Measurements from ENCODE around the gene ASTE1.

The ASTE1 gene

DNA sequence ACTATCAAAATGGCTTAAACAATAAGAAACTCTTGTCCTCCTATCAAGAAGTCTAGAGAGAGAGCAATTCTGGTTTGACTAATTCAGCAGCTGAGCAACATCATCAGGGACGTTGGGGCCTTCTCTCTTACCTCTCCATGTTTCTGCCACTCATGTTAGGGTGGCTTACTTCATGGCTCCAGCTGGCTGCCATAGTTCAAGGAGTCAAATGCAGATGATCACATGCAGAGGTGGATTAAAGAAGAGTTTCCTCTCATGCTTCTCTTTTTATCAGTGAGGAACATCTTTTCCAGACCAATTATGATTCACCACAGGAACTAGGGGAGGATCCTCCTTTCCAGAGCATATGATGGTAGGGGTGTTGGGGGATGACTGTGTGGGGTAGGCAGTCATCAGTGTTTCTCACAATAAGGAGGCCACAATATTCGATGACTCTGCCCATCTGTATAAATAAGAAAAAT, 45.5 kb upstream of the ASTE1 start:
- Histone ChIP-seq H3K27me3 (ENCODE audit: insufficient read depth, poor library complexity, severe bottlenecking) (no peaks in the 10 kb centered on the region), H3K27ac (replicated peaks) (no peak overlapping the region), H3K4me3 (replicated peaks; ENCODE audit: insufficient read depth, low read length) (no peak overlapping the region)
- DNase-seq (ENCODE audit: low read depth in 1 of 2, low spot score in 1 of 2): peak in 1 of 2 experiments; percentile 6
- TF ChIP-seq SPI1 (IDR thresholded peaks at IDR 0.05; ENCODE audit: borderline replicate concordance, low read depth) (no peak), POLR2AphosphoS5 (IDR thresholded peaks at IDR 0.05; ENCODE audit: low read depth) (peak; percentile 22; the same call in 1 of the 2 replicates)

DNA sequence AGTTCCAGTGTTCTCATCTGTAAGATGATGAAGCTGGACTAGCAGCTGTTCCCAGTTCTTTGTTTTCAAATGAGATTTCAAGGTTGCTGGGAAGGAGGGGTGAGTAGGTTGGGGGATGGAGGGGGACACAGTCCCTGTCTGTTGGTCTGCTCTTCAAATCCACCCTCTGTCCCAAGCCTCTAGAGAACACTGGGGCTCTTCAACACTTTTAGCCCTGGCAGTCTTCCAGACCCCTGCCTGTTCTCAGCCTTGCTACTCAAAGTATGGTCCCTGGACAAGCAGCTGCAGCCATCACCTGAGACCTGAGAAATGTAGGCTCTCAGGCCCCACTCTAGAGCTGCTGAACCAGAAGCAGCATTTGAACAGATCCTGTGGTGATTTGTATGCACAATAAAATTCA, 41.4 kb upstream of the ASTE1 start:
- TF ChIP-seq, protein P1, sequence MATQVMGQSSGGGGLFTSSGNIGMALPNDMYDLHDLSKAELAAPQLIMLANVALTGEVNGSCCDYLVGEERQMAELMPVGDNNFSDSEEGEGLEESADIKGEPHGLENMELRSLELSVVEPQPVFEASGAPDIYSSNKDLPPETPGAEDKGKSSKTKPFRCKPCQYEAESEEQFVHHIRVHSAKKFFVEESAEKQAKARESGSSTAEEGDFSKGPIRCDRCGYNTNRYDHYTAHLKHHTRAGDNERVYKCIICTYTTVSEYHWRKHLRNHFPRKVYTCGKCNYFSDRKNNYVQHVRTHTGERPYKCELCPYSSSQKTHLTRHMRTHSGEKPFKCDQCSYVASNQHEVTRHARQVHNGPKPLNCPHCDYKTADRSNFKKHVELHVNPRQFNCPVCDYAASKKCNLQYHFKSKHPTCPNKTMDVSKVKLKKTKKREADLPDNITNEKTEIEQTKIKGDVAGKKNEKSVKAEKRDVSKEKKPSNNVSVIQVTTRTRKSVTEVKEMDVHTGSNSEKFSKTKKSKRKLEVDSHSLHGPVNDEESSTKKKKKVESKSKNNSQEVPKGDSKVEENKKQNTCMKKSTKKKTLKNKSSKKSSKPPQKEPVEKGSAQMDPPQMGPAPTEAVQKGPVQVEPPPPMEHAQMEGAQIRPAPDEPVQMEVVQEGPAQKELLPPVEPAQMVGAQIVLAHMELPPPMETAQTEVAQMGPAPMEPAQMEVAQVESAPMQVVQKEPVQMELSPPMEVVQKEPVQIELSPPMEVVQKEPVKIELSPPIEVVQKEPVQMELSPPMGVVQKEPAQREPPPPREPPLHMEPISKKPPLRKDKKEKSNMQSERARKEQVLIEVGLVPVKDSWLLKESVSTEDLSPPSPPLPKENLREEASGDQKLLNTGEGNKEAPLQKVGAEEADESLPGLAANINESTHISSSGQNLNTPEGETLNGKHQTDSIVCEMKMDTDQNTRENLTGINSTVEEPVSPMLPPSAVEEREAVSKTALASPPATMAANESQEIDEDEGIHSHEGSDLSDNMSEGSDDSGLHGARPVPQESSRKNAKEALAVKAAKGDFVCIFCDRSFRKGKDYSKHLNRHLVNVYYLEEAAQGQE (IDR thresholded peaks at IDR 0.05; ENCODE audit: insufficient replicate concordance, low read depth): no peak
- TF ChIP-seq SPI1 (IDR thresholded peaks at IDR 0.05; ENCODE audit: borderline replicate concordance, low read depth) (no peak), GABPA (IDR thresholded peaks at IDR 0.05; ENCODE audit: low read depth) (no peak), POLR2AphosphoS5 (IDR thresholded peaks at IDR 0.05; ENCODE audit: low read depth) (no peak)
- TF ChIP-seq, protein P2, sequence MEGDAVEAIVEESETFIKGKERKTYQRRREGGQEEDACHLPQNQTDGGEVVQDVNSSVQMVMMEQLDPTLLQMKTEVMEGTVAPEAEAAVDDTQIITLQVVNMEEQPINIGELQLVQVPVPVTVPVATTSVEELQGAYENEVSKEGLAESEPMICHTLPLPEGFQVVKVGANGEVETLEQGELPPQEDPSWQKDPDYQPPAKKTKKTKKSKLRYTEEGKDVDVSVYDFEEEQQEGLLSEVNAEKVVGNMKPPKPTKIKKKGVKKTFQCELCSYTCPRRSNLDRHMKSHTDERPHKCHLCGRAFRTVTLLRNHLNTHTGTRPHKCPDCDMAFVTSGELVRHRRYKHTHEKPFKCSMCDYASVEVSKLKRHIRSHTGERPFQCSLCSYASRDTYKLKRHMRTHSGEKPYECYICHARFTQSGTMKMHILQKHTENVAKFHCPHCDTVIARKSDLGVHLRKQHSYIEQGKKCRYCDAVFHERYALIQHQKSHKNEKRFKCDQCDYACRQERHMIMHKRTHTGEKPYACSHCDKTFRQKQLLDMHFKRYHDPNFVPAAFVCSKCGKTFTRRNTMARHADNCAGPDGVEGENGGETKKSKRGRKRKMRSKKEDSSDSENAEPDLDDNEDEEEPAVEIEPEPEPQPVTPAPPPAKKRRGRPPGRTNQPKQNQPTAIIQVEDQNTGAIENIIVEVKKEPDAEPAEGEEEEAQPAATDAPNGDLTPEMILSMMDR (IDR thresholded peaks at IDR 0.05; ENCODE audit: insufficient read depth, low read length): no peak
- Histone ChIP-seq H3K4me3 (replicated peaks; ENCODE audit: insufficient read depth, low read length) (no peak overlapping the region), H3K27ac (replicated peaks) (no peak overlapping the region), H3K27me3 (ENCODE audit: insufficient read depth, poor library complexity, severe bottlenecking) (no peaks in the 10 kb centered on the region)
- DNase-seq (ENCODE audit: low read depth in 1 of 2, low spot score in 1 of 2): no peak

DNA sequence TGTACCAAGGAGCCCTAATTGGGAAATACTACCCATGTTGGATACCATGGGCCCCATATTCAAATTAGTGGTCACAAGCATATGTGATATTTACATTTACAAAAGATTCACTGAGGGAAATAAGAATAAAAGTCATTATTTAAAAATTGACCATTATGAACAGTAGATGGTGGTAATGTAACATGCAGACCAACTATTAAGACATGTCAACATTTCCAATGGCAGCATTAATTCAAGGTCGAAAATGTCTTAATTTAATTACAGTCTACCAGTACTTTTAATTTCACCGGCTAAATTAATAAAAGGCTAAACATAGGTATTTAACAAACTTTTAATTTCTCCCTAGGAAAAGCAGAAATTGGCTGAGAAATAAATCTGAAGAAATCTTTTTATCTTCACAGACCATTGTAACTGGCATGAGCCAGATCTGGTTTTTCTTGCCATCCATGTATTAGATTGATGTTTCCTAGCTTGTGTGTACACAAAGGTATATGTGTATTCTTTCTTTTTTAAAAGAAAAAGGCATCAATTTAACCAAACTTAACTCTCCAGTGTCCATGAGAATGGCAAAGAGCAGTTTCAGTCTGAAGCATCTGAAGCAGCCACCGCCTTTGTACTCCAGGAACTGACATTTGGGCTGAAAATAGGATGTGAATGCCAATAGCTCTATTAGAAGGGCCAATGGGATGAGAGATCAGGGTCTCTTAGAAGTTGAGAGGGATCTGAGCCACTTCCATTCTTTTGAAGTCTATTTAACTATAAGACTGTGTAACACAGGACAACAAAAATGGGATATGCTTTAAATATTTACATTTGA, 26.6 kb upstream of the ASTE1 start:
- TF ChIP-seq, protein P2 (IDR thresholded peaks at IDR 0.05; ENCODE audit: insufficient read depth, low read length): no peak
- no peak for TF ChIP-seq SPI1 (IDR thresholded peaks at IDR 0.05; ENCODE audit: borderline replicate concordance, low read depth)
- TF ChIP-seq GABPA (IDR thresholded peaks at IDR 0.05; ENCODE audit: low read depth): no peak
- TF ChIP-seq, protein P1 (IDR thresholded peaks at IDR 0.05; ENCODE audit: insufficient replicate concordance, low read depth): no peak
- no peak for TF ChIP-seq POLR2AphosphoS5 (IDR thresholded peaks at IDR 0.05; ENCODE audit: low read depth)
- Histone ChIP-seq H3K27me3 (ENCODE audit: insufficient read depth, poor library complexity, severe bottlenecking) (no peaks in the 10 kb centered on the region), H3K4me3 (replicated peaks; ENCODE audit: insufficient read depth, low read length) (no peak overlapping the region), H3K27ac (replicated peaks) (no peak overlapping the region)
- DNase-seq (ENCODE audit: low read depth in 1 of 2, low spot score in 1 of 2): no peak

DNA sequence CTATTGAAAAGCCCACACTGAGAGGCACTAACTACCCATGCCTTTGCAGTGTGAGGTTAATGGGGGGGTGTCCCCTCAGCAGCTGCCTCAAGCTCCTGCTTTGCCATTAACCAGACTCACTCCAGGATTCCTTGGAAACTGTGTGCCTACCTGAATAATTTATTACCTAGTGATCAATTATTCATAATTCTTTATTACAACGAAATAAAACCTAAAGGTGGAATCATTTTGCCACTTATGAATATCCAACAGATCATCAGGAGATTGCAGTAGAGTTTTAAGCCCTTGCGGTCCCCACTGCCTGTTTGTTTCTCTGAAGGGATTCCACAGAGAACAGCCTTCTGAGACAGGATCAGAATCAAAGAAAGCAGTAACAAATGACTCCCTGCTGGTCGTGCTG, 23.4 kb upstream of the ASTE1 start:
- Histone ChIP-seq H3K4me3 (replicated peaks; ENCODE audit: insufficient read depth, low read length) (no peak overlapping the region), H3K27ac (replicated peaks) (no peak overlapping the region), H3K27me3 (ENCODE audit: insufficient read depth, poor library complexity, severe bottlenecking) (no peaks in the 10 kb centered on the region)
- TF ChIP-seq, protein P1 (IDR thresholded peaks at IDR 0.05; ENCODE audit: insufficient replicate concordance, low read depth): no peak
- TF ChIP-seq, protein P2 (IDR thresholded peaks at IDR 0.05; ENCODE audit: insufficient read depth, low read length): no peak
- no peak for TF ChIP-seq POLR2AphosphoS5 (IDR thresholded peaks at IDR 0.05; ENCODE audit: low read depth)
- no peak for TF ChIP-seq GABPA (IDR thresholded peaks at IDR 0.05; ENCODE audit: low read depth)
- TF ChIP-seq SPI1 (IDR thresholded peaks at IDR 0.05; ENCODE audit: borderline replicate concordance, low read depth): no peak
- DNase-seq (ENCODE audit: low read depth in 1 of 2, low spot score in 1 of 2): no peak

All from HL-60 (cell line).